ENCODE data around the gene APEH. TPM values are rescaled to one million over a fixed set of nuclear protein-coding genes. Genes with fewer than 3 reads are reported as not detected.

The APEH gene
- total RNA-seq, 2 experiments from 2014 or later: 148 to 165 TPM

- Mint-ChIP-seq H3K27ac (no peak overlapping the region), H3K4me1 (peaks cover 10% of the 10 kb centered on the region), H3K4me3 (no peak overlapping the region), H3K9me3 (no peaks in the 10 kb centered on the region), H3K36me3 (no peaks in the 10 kb centered on the region), H3K27me3 (no peaks in the 10 kb centered on the region)
- POLR2A ChIA-PET: no interaction called here
- ATAC-seq (ENCODE audit: low read depth) (no peak), DNase-seq (no peak)
Measured at GRCh38 chr3:49706456-49707112, 32.4 kb downstream of the APEH start.

DNA sequence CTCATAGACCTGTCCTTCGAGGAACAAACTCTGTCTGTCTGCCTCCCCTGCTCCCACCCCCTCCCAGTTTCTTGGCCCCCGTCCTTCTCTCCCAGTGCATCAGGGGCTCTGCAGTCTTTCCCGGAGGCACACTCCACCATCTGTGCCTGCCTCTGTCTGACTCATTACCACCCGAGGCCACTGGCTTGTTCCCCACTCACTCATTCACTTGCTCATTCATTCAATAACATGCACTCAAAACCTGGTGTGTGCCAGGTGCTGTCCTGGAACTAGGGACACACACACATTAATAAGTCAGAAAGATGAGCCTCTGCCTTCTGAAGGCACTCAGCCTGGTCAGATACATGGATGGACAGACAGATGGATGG lies 32.9 kb downstream of the APEH start:
- POLR2A ChIA-PET: no interaction called here
- peak overlapping the region; percentile 54 for H3K27ac Mint-ChIP-seq
- ATAC-seq (ENCODE audit: low read depth): no peak
- H3K27me3 Mint-ChIP-seq: no peaks in the 10 kb centered on the region
- no peaks in the 10 kb centered on the region for H3K9me3 Mint-ChIP-seq
- peaks cover 14% of the 10 kb centered on the region for H3K4me1 Mint-ChIP-seq
- no peak overlapping the region for H3K4me3 Mint-ChIP-seq
- no peaks in the 10 kb centered on the region for H3K36me3 Mint-ChIP-seq
- no peak for DNase-seq

DNA sequence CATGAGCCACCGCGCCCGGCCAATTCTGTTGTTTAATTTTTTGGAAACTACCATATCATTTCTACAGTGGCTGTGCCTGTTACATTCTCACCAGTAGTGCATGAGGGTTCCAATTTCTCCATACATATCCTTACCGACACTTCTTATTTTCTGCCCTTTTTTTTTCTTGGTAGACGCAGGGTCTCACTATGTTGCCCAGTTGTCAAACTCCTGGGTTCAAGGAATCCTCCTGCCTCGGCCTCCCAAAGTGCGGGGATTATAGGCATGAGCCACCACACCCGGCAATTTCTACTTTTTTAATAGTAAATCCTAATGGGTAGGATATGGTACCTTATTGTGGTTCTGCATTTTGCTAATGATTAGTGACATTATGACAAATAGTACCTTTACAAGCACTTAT lies 35.7 kb downstream of the APEH start:
- DNase-seq (no peak), ATAC-seq (ENCODE audit: low read depth) (no peak)
- no peak overlapping the region for H3K4me3 Mint-ChIP-seq
- peaks cover 27% of the 10 kb centered on the region for H3K4me1 Mint-ChIP-seq
- no peak overlapping the region for H3K27ac Mint-ChIP-seq
- POLR2A ChIA-PET: no interaction called here
- no peaks in the 10 kb centered on the region for H3K9me3 Mint-ChIP-seq
- H3K27me3 Mint-ChIP-seq: no peaks in the 10 kb centered on the region
- H3K36me3 Mint-ChIP-seq: no peaks in the 10 kb centered on the region

DNA sequence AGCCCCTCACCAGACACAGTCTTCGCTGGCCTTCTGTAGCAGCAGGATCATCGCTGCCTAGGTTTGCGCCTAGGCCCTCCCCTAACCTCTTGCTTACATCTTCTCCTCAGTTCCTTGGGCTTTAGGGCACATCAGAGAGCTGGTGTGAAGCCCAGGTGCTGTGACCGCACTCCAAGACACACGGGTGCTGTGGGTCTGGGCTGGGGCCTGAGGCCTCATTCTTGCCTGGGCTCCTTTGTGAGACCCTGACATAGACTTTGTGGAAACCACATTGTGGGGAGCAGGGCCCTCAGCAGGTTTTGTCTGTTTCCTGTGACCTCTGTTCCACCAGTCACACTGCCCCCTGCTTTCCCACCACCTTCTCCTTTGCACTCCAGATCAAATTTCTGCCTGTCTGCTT lies 37.3 kb downstream of the APEH start:
- Mint-ChIP-seq H3K9me3 (no peaks in the 10 kb centered on the region), H3K27me3 (no peaks in the 10 kb centered on the region), H3K4me3 (peak overlapping the region; percentile 18), H3K4me1 (peaks cover 27% of the 10 kb centered on the region), H3K36me3 (peaks cover 2% of the 10 kb centered on the region), H3K27ac (peak overlapping the region; percentile 71)
- POLR2A ChIA-PET: interaction anchor here (1.1 to 1.5 kb wide), 3 partner anchors 8 to 13 kb away, joined by 3 to 5 read pairs (median 3); partner anchors contain the start of gene AMIGO3
- peak; percentile 34 for DNase-seq
- ATAC-seq (ENCODE audit: low read depth): peak; percentile 28

DNA sequence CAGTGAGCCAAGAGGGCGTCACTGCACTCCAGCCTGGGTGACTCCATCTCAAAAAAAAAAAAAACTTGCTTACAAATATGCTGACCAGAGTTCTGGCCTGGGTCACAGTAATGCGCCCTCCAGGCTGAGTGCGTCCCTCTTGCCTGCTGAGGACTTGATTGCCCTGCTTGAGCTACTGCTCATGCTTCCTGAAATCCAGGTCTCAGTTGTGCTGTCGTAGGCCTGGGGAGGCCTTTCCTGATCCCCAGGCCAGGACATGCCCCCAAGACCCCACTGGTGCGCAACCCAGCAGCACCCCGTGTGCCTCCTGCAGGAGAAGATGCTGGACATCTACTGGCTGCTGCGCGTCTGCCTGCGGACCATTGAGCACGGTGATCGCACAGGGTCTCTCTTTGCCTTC lies 38.0 kb downstream of the APEH start:
- Mint-ChIP-seq H3K36me3 (peaks cover 2% of the 10 kb centered on the region), H3K27me3 (no peaks in the 10 kb centered on the region), H3K27ac (no peak overlapping the region), H3K4me1 (peaks cover 27% of the 10 kb centered on the region), H3K4me3 (peak overlapping the region; percentile 22), H3K9me3 (no peaks in the 10 kb centered on the region)
- POLR2A ChIA-PET: interaction anchor here (1.2 to 1.5 kb wide), 3 partner anchors 12 to 14 kb away, joined by 3 to 9 read pairs (median 3); partner anchors contain the start of gene GMPPB
- ATAC-seq (ENCODE audit: low read depth) (no peak), DNase-seq (peak; percentile 26)

DNA sequence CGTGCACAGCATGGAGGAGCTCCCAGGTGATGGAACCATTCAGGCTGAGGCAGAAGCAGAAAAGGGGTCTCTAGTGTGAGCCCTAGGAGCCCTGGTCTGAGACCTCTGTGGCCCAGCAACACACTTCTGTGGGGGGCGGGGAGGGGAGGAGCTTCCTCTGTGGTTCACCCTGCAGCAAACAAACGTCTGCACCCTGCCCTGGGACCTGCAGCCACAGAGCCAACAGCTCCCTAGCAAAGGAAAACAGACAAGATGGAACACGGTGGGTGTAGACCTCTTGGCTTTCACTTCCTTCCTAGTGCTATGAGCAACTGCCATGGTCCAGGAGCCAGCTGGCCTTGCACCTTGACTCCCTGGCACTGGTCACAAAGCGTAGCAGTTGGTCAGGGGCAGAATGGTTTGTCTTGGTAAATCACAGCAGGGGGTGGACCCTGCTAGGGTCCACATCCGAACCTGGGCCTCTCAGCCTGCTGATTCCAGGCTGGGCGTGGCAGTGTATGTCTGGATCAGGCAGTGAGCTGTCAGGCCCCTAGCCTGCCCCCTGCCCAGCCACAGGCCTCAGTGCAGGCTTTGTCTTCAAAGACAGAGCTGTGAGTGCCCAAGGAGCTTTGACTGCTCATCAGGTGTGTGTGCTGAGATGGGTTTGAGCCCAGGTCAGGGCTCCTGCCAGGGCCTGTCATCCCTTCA lies 38.6 kb downstream of the APEH start:
- Mint-ChIP-seq H3K9me3 (no peaks in the 10 kb centered on the region), H3K4me1 (peaks cover 24% of the 10 kb centered on the region), H3K4me3 (no peak overlapping the region), H3K27me3 (no peaks in the 10 kb centered on the region), H3K36me3 (peaks cover 2% of the 10 kb centered on the region), H3K27ac (peak overlapping the region; percentile 65)
- POLR2A ChIA-PET: interaction anchor here (1.1 to 1.5 kb wide), 4 partner anchors 10 to 15 kb away, joined by 3 to 9 read pairs (median 3); partner anchors contain the start of gene GMPPB
- peak; percentile 58 for ATAC-seq (ENCODE audit: low read depth)
- peak; percentile 47 for DNase-seq

- Mint-ChIP-seq H3K27ac (no peak overlapping the region), H3K9me3 (no peaks in the 10 kb centered on the region), H3K36me3 (peaks cover 3% of the 10 kb centered on the region), H3K4me1 (peaks cover 25% of the 10 kb centered on the region), H3K27me3 (no peaks in the 10 kb centered on the region), H3K4me3 (no peak overlapping the region)
- ATAC-seq (ENCODE audit: low read depth) (no peak), DNase-seq (no peak)
- POLR2A ChIA-PET: interaction anchor here (1.1 to 1.5 kb wide), 2 partner anchors 10 to 11 kb away, joined by 3 to 9 read pairs; partner anchors contain the start of gene GMPPB
Measured at GRCh38 chr3:49713336-49714105, 39.4 kb downstream of the APEH start.

DNA sequence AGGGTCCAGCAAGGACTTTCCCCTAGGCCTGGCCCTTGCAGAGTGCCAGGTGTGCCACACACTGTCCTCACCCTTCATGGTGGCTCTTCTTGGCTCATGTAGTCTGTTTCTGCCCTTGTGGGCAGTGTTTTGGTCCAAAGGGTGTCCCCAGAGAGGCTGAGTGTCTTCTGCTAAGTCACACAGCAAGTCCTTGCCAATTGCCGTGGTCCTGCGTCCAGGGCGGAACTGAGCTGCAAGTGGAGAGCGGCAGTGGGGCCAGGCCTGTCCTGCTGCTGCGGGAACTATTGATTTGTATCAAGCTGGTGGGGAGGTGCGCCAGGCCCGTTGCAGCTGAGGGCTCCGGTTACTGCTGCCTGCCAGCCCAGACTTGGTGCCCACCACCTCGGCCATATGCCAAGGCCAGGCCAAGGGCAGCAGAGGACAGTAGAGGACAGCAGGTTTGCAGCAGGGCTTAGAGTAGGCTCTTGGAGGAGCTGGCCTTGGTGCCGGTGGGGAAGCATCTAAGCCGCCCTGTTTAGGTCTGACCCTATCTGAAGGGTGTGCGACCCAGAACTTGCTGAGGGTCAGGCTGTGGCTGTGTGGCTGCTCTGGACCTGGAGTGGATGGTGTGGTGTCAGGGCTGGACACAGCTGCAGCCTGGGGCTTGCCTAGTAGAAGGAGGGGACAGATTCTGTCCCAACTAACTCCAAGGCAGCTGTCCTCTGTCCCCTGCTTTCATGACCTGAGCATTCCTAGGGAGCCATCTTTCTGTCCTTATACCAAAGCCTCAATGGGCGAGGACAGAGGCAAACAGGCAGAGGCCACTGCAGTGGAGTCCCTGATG lies 40.8 kb downstream of the APEH start:
- ATAC-seq (ENCODE audit: low read depth) (no peak), DNase-seq (no peak)
- H3K4me1 Mint-ChIP-seq: peaks cover 35% of the 10 kb centered on the region
- H3K4me3 Mint-ChIP-seq: no peak overlapping the region
- H3K36me3 Mint-ChIP-seq: peaks cover 5% of the 10 kb centered on the region
- POLR2A ChIA-PET: interaction anchor here (1.0 kb wide), 1 partner anchor 9 kb away, joined by 6 read pairs; the partner anchor contains the start of gene GMPPB
- no peak overlapping the region for H3K27ac Mint-ChIP-seq
- H3K27me3 Mint-ChIP-seq: no peaks in the 10 kb centered on the region
- no peaks in the 10 kb centered on the region for H3K9me3 Mint-ChIP-seq

DNA sequence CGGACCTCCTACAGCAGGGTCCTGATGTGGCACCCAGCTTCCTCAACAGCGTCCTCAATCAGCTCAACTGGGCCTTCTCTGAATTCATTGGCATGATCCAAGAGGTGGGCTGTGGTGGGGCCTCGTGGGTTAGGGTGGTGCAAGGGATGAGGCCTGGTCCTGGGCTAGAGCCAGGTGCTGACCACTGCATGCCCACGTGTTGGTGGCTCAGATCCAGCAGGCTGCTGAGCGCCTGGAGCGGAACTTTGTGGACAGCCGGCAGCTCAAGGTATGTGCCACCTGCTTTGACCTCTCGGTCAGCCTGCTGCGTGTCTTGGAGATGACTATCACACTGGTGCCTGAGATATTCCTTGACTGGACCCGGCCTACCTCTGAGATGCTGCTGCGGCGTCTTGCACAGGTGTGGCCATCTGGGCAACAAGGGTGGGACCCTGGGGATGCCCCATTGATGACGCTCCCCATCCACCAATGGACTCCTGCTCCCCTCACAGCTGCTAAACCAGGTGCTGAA lies 41.5 kb downstream of the APEH start:
- Mint-ChIP-seq H3K36me3 (peaks cover 5% of the 10 kb centered on the region), H3K4me3 (no peak overlapping the region), H3K4me1 (peaks cover 35% of the 10 kb centered on the region), H3K9me3 (no peaks in the 10 kb centered on the region), H3K27ac (no peak overlapping the region), H3K27me3 (no peaks in the 10 kb centered on the region)
- POLR2A ChIA-PET: interaction anchor here (1.0 kb wide), 1 partner anchor 8 kb away, joined by 6 read pairs; the partner anchor contains the start of gene GMPPB
- ATAC-seq (ENCODE audit: low read depth): no peak
- DNase-seq: no peak

DNA sequence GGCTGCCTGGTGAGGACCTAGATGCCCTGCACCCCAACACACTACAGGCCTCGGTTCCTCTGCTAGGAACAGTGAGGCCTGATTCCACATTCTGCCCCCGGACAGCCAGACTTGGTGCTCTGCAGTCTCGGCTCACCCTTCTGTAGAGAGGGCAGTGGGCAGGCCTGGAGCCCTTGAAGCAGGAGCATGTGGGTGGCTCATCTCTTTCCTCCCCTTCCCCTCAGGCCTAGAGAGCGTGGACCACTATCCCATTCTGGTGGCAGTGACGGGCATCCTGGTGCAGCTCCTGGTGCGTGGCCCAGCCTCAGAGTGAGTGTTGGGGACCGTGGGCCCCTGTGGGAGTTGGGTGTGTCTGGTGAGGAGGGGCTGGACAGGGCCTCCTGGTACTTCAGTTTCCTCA lies 42.0 kb downstream of the APEH start:
- Mint-ChIP-seq H3K27ac (no peak overlapping the region), H3K9me3 (no peaks in the 10 kb centered on the region), H3K4me1 (peaks cover 33% of the 10 kb centered on the region), H3K4me3 (no peak overlapping the region), H3K27me3 (no peaks in the 10 kb centered on the region), H3K36me3 (peaks cover 5% of the 10 kb centered on the region)
- ATAC-seq (ENCODE audit: low read depth) (no peak), DNase-seq (no peak)
- POLR2A ChIA-PET: no interaction called here

- Mint-ChIP-seq H3K4me3 (no peak overlapping the region), H3K27me3 (no peaks in the 10 kb centered on the region), H3K36me3 (peaks cover 5% of the 10 kb centered on the region), H3K4me1 (peaks cover 28% of the 10 kb centered on the region), H3K27ac (no peak overlapping the region), H3K9me3 (no peaks in the 10 kb centered on the region)
- POLR2A ChIA-PET: interaction anchor here (0.6 kb wide), 1 partner anchor 361 kb away, joined by 4 read pairs; no protein-coding TSS in a partner anchor
- no peak for DNase-seq
- no peak for ATAC-seq (ENCODE audit: low read depth)
Measured at GRCh38 chr3:49716691-49717210, 42.6 kb downstream of the APEH start.

DNA sequence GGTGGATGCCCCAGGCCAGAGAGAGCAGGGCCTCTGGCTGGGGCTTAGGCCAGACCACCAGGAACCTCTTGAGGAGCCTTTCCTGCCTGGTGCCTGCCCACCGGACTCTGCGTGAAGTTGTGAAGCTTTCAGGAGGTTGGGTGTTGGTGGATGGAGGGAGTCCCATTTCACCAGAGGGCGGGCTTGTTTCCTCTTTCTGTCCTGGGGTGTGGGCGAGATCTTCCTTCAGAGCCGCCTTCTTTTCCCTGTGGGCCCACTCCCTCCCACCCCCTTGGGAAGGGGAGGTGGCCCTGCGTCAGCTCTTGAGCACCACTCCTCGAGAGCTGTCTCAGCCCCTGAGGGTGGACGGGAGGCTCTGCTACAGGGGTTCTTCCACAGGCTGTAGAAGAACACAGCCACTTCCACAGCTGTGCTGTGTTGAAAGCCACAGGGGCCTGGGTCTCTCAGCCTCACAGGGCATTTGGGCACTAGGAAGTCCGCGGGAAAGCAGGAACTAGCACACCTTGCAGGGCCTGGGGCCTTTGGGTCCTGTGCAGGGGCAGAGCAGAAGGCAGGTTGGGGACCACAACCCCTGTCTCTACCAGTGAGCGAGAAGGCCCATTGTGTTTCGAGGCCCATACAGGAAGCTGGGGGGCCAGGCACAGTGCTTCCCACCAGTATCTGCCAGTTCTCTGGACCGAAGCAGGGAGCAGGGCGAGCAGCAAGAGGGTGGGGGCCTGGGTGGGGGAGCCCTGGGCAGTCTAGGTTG lies 43.2 kb downstream of the APEH start:
- Mint-ChIP-seq H3K4me3 (no peak overlapping the region), H3K36me3 (peaks cover 5% of the 10 kb centered on the region), H3K27me3 (no peaks in the 10 kb centered on the region), H3K9me3 (no peaks in the 10 kb centered on the region), H3K27ac (no peak overlapping the region), H3K4me1 (peaks cover 24% of the 10 kb centered on the region)
- DNase-seq (no peak), ATAC-seq (ENCODE audit: low read depth) (no peak)
- POLR2A ChIA-PET: interaction anchor here (0.6 kb wide), 1 partner anchor 362 kb away, joined by 4 read pairs; no protein-coding TSS in a partner anchor
